GM12878 (cell line): ENCODE data around the gene TEX13D. TPM values are rescaled to one million over a fixed set of nuclear protein-coding genes. Genes with fewer than 3 reads are reported as not detected.

ENCODE experiments used
- ATAC-seq: fragments of 200-7000 bp; cut with Tn5 transposase; 3 replicates; pipeline ENCODE4 v1.9.1; 2020; ENCODE audit warnings: mild to moderate bottlenecking, moderate library complexity
- BruUV-seq: library from RNA; stranded (reverse); fragments of 400-500 nt; replicated peaks from 2 replicates; lab custom pipeline; 2021; lab: Mats Ljungman, UMichigan
- CTCF ChIA-PET: fragments of 300-600 bp; sonication (Branson Sonifier 250); formaldehyde crosslinking; extraction: SDS; loops from one replicate; lab custom pipeline; 2021; ENCODE audit warnings: inconsistent platforms; lab: Yijun Ruan, JAX
- POLR2A ChIA-PET: fragments of 350-600 bp; formaldehyde crosslinking; extraction: SDS; loops from one replicate; lab custom pipeline; 2021; ENCODE audit warnings: inconsistent platforms; lab: Charles Lee
- RAD21 ChIA-PET: fragments of 300-600 bp; sonication (Branson Sonifier 250); formaldehyde crosslinking; loops from one replicate; lab custom pipeline; 2023; ENCODE audit warnings: antibody characterized with exemption; ENCODE audit not compliant: unreplicated experiment; lab: Charles Lee
- SMC1A ChIA-PET: fragments of 300-600 bp; sonication (Branson Sonifier 250); formaldehyde crosslinking; loops from one replicate; lab custom pipeline; 2023; ENCODE audit not compliant: unreplicated experiment, uncharacterized antibody; lab: Charles Lee
- DNase-seq: peaks from one replicate; pipeline ENCODE4 v3.0.0-alpha.2; 2011; ENCODE audit warnings: low read depth, low spot score
- FAIRE-seq: peaks from 3 replicates; lab custom pipeline; 2011; peaks lifted over from hg19 to GRCh38; lab: Jason Lieb, UNC
- H2AFZ ChIP-seq: 2 replicates; pipeline ENCODE4 v1.6.0; 2011; ENCODE audit warnings: low read depth, low read length, control low read depth; ENCODE audit not compliant: control insufficient read depth
- H3K27ac ChIP-seq: 2 replicates; pipeline ENCODE4 v1.5.1; 2011; ENCODE audit warnings: control low read depth; ENCODE audit not compliant: control insufficient read depth, insufficient read depth
- H3K27me3 ChIP-seq, 2 experiments: replicated peaks in 1 of 2; 2 replicates each; pipeline versions ENCODE4 v1.6.0 to v1.6.1; 2011; ENCODE audit warnings: low read length in 1 of 2; ENCODE audit not compliant: control insufficient read depth in 2 of 2, insufficient read depth in 2 of 2
- H3K36me3 ChIP-seq, 2 experiments: 2 replicates each; pipeline ENCODE4 v1.5.1; 2011; ENCODE audit warnings: low read length in 1 of 2; ENCODE audit not compliant: control insufficient read depth in 2 of 2, insufficient read depth in 2 of 2
- H3K4me1 ChIP-seq: 2 replicates; pipeline ENCODE4 v1.6.1; 2011; ENCODE audit warnings: mild to moderate bottlenecking, low read length, moderate library complexity, mixed read lengths; ENCODE audit not compliant: control insufficient read depth, insufficient read depth
- H3K4me2 ChIP-seq: 2 replicates; pipeline ENCODE4 v1.6.0; 2011; ENCODE audit warnings: control low read depth; ENCODE audit not compliant: control insufficient read depth, insufficient read depth
- H3K4me3 ChIP-seq: fragments of 200-600 bp; sonication (generic); 2 replicates; pipeline ENCODE4 v1.5.1; 2016
- H3K79me2 ChIP-seq: 2 replicates; pipeline ENCODE4 v1.6.0; 2011; ENCODE audit warnings: low read length; ENCODE audit not compliant: control insufficient read depth, insufficient read depth
- H3K9ac ChIP-seq: 2 replicates; pipeline ENCODE4 v1.8.0; 2011; ENCODE audit warnings: low read length, control low read depth, mixed read lengths; ENCODE audit not compliant: control insufficient read depth, insufficient read depth
- H3K9me3 ChIP-seq: replicated peaks from 3 replicates; pipeline ENCODE4 v1.5.1; 2011; ENCODE audit warnings: mild to moderate bottlenecking, low read length; ENCODE audit not compliant: control insufficient read depth, insufficient read depth
- H4K20me1 ChIP-seq: 2 replicates; pipeline ENCODE4 v1.6.0; 2011; ENCODE audit not compliant: control insufficient read depth, insufficient read depth
- CHD2 ChIP-seq: IDR thresholded peaks from 2 replicates; pipeline ENCODE4 v1.6.1; 2011; ENCODE audit warnings: low read depth, low read length, improper control_type of control experiment, borderline replicate concordance
- ETV6 ChIP-seq, 2 experiments: fragments of 450-650 bp in 1 of 2; IDR thresholded peaks in 1 of 2; conservative IDR thresholded peaks in 1 of 2; 2 replicates each; pipeline ENCODE4 v1.6.1; 2014; ENCODE audit warnings: antibody characterized with exemption in 1 of 2, borderline replicate concordance in 1 of 2, low read depth in 1 of 2, mild to moderate bottlenecking in 1 of 2, moderate library complexity in 1 of 2
- EZH2 ChIP-seq: IDR thresholded peaks from 2 replicates; pipeline ENCODE4 v1.6.1; 2012; ENCODE audit warnings: low read depth, mild to moderate bottlenecking, control low read depth, inconsistent platforms, low read length, borderline replicate concordance; ENCODE audit not compliant: control insufficient read depth
- HDAC6 ChIP-seq: fragments of 200-600 bp; sonication (generic); IDR thresholded peaks from one replicate; pipeline ENCODE4 v1.8.0; 2017; ENCODE audit warnings: antibody characterized with exemption; ENCODE audit not compliant: unreplicated experiment
- POLR2AphosphoS2 ChIP-seq: IDR thresholded peaks from 2 replicates; pipeline ENCODE4 v1.6.1; 2011; ENCODE audit warnings: low read depth, mild to moderate bottlenecking, low read length, improper control_type of control experiment, moderate library complexity
- POU2F2 ChIP-seq: IDR thresholded peaks from 3 replicates; pipeline ENCODE4 v1.6.1; 2011; ENCODE audit warnings: low read depth, mild to moderate bottlenecking, low read length, borderline replicate concordance
- RAD51 ChIP-seq: fragments of 450-650 bp; IDR thresholded peaks from 2 replicates; pipeline ENCODE4 v1.6.1; 2016; ENCODE audit warnings: moderate library complexity, mild to moderate bottlenecking, inconsistent platforms
- RELA ChIP-seq: fragments of 450-650 bp; IDR thresholded peaks from 2 replicates; pipeline ENCODE4 v1.8.0; 2014; ENCODE audit warnings: borderline replicate concordance; ENCODE audit not compliant: partially characterized antibody
- RUNX3 ChIP-seq: IDR thresholded peaks from 2 replicates; pipeline ENCODE4 v1.6.1; 2012; ENCODE audit warnings: low read length, inconsistent platforms
- STAT1 ChIP-seq: fragments of 450-650 bp; conservative IDR thresholded peaks from 2 replicates; pipeline ENCODE4 v1.6.1; 2014; ENCODE audit warnings: antibody characterized with exemption, mild to moderate bottlenecking
- SUZ12 ChIP-seq: fragments of 200-600 bp; sonication (generic); IDR thresholded peaks from one replicate; pipeline ENCODE4 v1.6.1; 2018; ENCODE audit warnings: antibody characterized with exemption, mild to moderate bottlenecking; ENCODE audit not compliant: unreplicated experiment
- TCF7 ChIP-seq: IDR thresholded peaks from 2 replicates; pipeline ENCODE4 v1.6.1; 2014; ENCODE audit warnings: antibody characterized with exemption, borderline replicate concordance
- USF2 ChIP-seq: IDR thresholded peaks from 2 replicates; pipeline ENCODE4 v1.6.1; 2011; ENCODE audit warnings: low read depth, low read length, improper control_type of control experiment, borderline replicate concordance
- WRNIP1 ChIP-seq: IDR thresholded peaks from 2 replicates; pipeline ENCODE4 v1.6.1; 2011; ENCODE audit warnings: low read depth, low read length, improper control_type of control experiment, borderline replicate concordance
- WGBS: methylation state at CpG from one replicate; pipeline ENCODE4 v1.1.6; 2016; ENCODE audit warnings: low lambda C conversion rate; ENCODE audit not compliant: insufficient replicate concordance, insufficient coverage; ENCODE audit errors: missing lambda C conversion rate; 5-methylcytosine and 5-hydroxymethylcytosine counted together
- in situ Hi-C: fragments of 300-500 bp; cut with MboI; formaldehyde crosslinking; loops from 9 replicates; pipeline ENCODE4 v1.14.3; 2018; ENCODE audit warnings: mixed read lengths
- intact Hi-C: fragments of 100-400 bp; cut with micrococcal nuclease; formaldehyde crosslinking; loops from one replicate; pipeline ENCODE4 v1.14.2; 2022; ENCODE audit not compliant: unreplicated experiment
- polyA plus RNA-seq, 11 experiments: library from polyadenylated mRNA; depleted of rRNA in 4 of 11; unstranded in 6 of 11; stranded (reverse) in 5 of 11; fragments of >200 nt; fragmentation: Nextera tagmentation in 4 of 11; fragmentation: Illumina TruSeq in 1 of 11; extraction: Ambion mirVana in 4 of 11; extraction: Trizol in 1 of 11; gene quantifications; 1 replicate in 1 of 11; 2 replicates in 10 of 11; pipeline versions ENCODE4 v1.2.1 to v1.2.3, GENCODE V29; 2011 to 2016; ENCODE audit warnings: inconsistent platforms in 2 of 11, missing spikeins in 2 of 11, low read depth in 1 of 11
- total RNA-seq, 4 experiments: library from RNA; depleted of rRNA in 3 of 4; stranded (reverse); fragments of >200 nt in 3 of 4; fragmentation: Illumina TruSeq in 1 of 4; extraction: Trizol in 1 of 4; gene quantifications; 2 replicates each; pipeline versions ENCODE4 v1.2.1 to v1.2.3, GENCODE V29; 2013 to 2021
- TF ChIP-seq, protein P1 (sequence below): fragments of 450-650 bp; conservative IDR thresholded peaks from 2 replicates; pipeline ENCODE4 v1.6.1; 2017; ENCODE audit warnings: mild to moderate bottlenecking, moderate library complexity

Gene TEX13D
- total and polyA plus RNA-seq, 10 of the 15 experiments (the other 5 are each of a cell fraction or from before 2014, with no cell fraction given), result 0.11 to 2.9 (median 0.19) TPM; not detected in 1

DNA sequence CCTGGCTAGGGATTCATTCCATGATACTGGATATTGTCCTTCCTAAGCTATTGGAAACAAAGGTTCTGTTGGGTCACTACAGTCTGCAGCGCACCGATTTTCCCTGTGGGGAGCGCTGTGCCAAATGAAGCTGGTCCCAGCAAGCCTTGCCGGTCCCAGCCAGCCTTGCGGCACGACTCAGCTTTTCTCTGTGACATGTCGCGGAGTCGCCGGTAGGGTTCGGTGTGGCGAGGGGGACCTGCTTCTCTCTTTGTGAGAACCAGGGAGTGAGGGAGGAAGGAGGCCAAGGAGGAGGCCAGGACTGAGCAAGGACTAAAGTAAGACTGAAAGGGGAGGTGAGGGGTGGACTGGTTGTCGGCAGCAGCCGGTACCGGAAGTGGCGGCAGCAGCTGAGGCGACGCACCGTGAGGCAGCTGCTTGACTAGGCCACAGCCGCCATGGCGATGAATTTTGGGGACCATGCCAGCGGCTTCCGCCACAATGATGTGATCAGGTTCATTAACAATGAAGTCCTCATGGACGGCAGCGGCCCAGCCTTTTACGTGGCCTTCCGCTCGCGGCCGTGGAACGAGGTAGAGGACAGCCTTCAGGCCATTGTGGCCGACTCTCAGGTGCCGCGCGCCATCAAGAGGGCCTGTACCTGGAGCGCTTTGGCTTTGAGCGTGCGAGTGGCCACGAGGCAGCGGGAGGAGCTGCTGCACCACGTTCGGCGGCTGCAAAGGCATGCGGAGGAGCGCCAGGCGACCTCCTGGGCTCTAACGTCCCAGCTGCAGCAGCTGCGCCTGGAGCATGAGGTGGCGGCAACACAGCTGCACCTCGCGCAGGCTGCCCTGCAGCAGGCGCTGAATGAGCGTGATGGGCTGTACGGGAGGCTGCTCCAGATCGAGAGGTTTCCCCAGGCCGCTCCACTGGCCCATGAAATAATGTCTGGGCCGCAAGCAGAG, at the start of gene TEX13D (continued):
- TF ChIP-seq, protein P1, sequence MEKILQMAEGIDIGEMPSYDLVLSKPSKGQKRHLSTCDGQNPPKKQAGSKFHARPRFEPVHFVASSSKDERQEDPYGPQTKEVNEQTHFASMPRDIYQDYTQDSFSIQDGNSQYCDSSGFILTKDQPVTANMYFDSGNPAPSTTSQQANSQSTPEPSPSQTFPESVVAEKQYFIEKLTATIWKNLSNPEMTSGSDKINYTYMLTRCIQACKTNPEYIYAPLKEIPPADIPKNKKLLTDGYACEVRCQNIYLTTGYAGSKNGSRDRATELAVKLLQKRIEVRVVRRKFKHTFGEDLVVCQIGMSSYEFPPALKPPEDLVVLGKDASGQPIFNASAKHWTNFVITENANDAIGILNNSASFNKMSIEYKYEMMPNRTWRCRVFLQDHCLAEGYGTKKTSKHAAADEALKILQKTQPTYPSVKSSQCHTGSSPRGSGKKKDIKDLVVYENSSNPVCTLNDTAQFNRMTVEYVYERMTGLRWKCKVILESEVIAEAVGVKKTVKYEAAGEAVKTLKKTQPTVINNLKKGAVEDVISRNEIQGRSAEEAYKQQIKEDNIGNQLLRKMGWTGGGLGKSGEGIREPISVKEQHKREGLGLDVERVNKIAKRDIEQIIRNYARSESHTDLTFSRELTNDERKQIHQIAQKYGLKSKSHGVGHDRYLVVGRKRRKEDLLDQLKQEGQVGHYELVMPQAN, result no peak
- TF ChIP-seq POLR2AphosphoS2 (no peak), HDAC6 (no peak), WRNIP1 (no peak)

GRCh38 chrX:124289443-124289842, 43.0 kb upstream of the TEX13D start:
- Histone ChIP-seq H3K9ac (no peak overlapping the region), H2AFZ (no peak overlapping the region), H3K27me3 (no peaks in the 10 kb centered on the region), H3K4me3 (no peak overlapping the region), H3K4me2 (no peak overlapping the region), H4K20me1 (no peaks in the 10 kb centered on the region), H3K9me3 (no peaks in the 10 kb centered on the region; the same call in 2 of the 3 replicates), H3K36me3 (no peaks in the 10 kb centered on the region), H3K79me2 (no peaks in the 10 kb centered on the region), H3K27ac (no peak overlapping the region), H3K4me1 (no peaks in the 10 kb centered on the region)
- DNase-seq, result no peak
- ChIA-PET RAD21 (no interaction called here), SMC1A (interaction anchor here (1.0 kb wide), 1 partner anchor 230 kb away, joined by 3 read pairs; no protein-coding TSS in a partner anchor), CTCF (no interaction called here), POLR2A (no interaction called here)
- FAIRE-seq, result no peak
- 86% methylated on average over 4 of the region's 4 CpGs for WGBS
- no peak for ATAC-seq
- BruUV-seq, result no TSS peak
- intact Hi-C loops (no loop called here), in situ Hi-C loops (no loop called here)
- no peak for TF ChIP-seq RAD51
- no peak for TF ChIP-seq USF2
- no peak for TF ChIP-seq EZH2
- TF ChIP-seq CHD2, result no peak
- no peak for TF ChIP-seq ETV6 (conservative IDR thresholded peaks at IDR 0.05 in 1 of 2, IDR thresholded peaks at IDR 0.05 in 1 of 2; ENCODE audit: borderline replicate concordance in 1 of 2, low read depth in 1 of 2)
- no peak for TF ChIP-seq TCF7
- no peak for TF ChIP-seq RELA
- no peak for TF ChIP-seq STAT1
- TF ChIP-seq RUNX3, result no peak
- no peak for TF ChIP-seq POU2F2
- no peak for TF ChIP-seq SUZ12
